GM12878 (cell line): ENCODE measurements around the gene MUC5B. TPM values are rescaled to one million over a fixed set of nuclear protein-coding genes. Genes with fewer than 3 reads are reported as not detected.

Experiments
- ATAC-seq: fragments of 200-7000 bp; cut with Tn5 transposase; 3 replicates; pipeline ENCODE4 v1.9.1; 2020; ENCODE audit warnings: mild to moderate bottlenecking, moderate library complexity
- BruUV-seq: library from RNA; stranded (reverse); fragments of 400-500 nt; replicated peaks from 2 replicates; lab custom pipeline; 2021; lab: Mats Ljungman, UMichigan
- CTCF ChIA-PET: fragments of 300-600 bp; sonication (Branson Sonifier 250); formaldehyde crosslinking; extraction: SDS; loops from one replicate; lab custom pipeline; 2021; ENCODE audit warnings: inconsistent platforms; lab: Yijun Ruan, JAX
- POLR2A ChIA-PET: fragments of 350-600 bp; formaldehyde crosslinking; extraction: SDS; loops from one replicate; lab custom pipeline; 2021; ENCODE audit warnings: inconsistent platforms; lab: Charles Lee
- RAD21 ChIA-PET: fragments of 300-600 bp; sonication (Branson Sonifier 250); formaldehyde crosslinking; loops from one replicate; lab custom pipeline; 2023; ENCODE audit warnings: antibody characterized with exemption; ENCODE audit not compliant: unreplicated experiment; lab: Charles Lee
- SMC1A ChIA-PET: fragments of 300-600 bp; sonication (Branson Sonifier 250); formaldehyde crosslinking; loops from one replicate; lab custom pipeline; 2023; ENCODE audit not compliant: unreplicated experiment, uncharacterized antibody; lab: Charles Lee
- DNase-seq: peaks from one replicate; pipeline ENCODE4 v3.0.0-alpha.2; 2011; ENCODE audit warnings: low read depth, low spot score
- FAIRE-seq: peaks from 3 replicates; lab custom pipeline; 2011; peaks lifted over from hg19 to GRCh38; lab: Jason Lieb, UNC
- H2AFZ ChIP-seq: 2 replicates; pipeline ENCODE4 v1.6.0; 2011; ENCODE audit warnings: low read depth, low read length, control low read depth; ENCODE audit not compliant: control insufficient read depth
- H3K27ac ChIP-seq: 2 replicates; pipeline ENCODE4 v1.5.1; 2011; ENCODE audit warnings: control low read depth; ENCODE audit not compliant: control insufficient read depth, insufficient read depth
- H3K27me3 ChIP-seq, 2 experiments: replicated peaks in 1 of 2; 2 replicates each; pipeline versions ENCODE4 v1.6.0 to v1.6.1; 2011; ENCODE audit warnings: low read length in 1 of 2; ENCODE audit not compliant: control insufficient read depth in 2 of 2, insufficient read depth in 2 of 2
- H3K36me3 ChIP-seq, 2 experiments: 2 replicates each; pipeline ENCODE4 v1.5.1; 2011; ENCODE audit warnings: low read length in 1 of 2; ENCODE audit not compliant: control insufficient read depth in 2 of 2, insufficient read depth in 2 of 2
- H3K4me1 ChIP-seq: 2 replicates; pipeline ENCODE4 v1.6.1; 2011; ENCODE audit warnings: mild to moderate bottlenecking, low read length, moderate library complexity, mixed read lengths; ENCODE audit not compliant: control insufficient read depth, insufficient read depth
- H3K4me2 ChIP-seq: 2 replicates; pipeline ENCODE4 v1.6.0; 2011; ENCODE audit warnings: control low read depth; ENCODE audit not compliant: control insufficient read depth, insufficient read depth
- H3K4me3 ChIP-seq: fragments of 200-600 bp; sonication (generic); 2 replicates; pipeline ENCODE4 v1.5.1; 2016
- H3K79me2 ChIP-seq: 2 replicates; pipeline ENCODE4 v1.6.0; 2011; ENCODE audit warnings: low read length; ENCODE audit not compliant: control insufficient read depth, insufficient read depth
- H3K9ac ChIP-seq: 2 replicates; pipeline ENCODE4 v1.8.0; 2011; ENCODE audit warnings: low read length, control low read depth, mixed read lengths; ENCODE audit not compliant: control insufficient read depth, insufficient read depth
- H3K9me3 ChIP-seq: replicated peaks from 3 replicates; pipeline ENCODE4 v1.5.1; 2011; ENCODE audit warnings: mild to moderate bottlenecking, low read length; ENCODE audit not compliant: control insufficient read depth, insufficient read depth
- H4K20me1 ChIP-seq: 2 replicates; pipeline ENCODE4 v1.6.0; 2011; ENCODE audit not compliant: control insufficient read depth, insufficient read depth
- ASH2L ChIP-seq: fragments of 300-600, 200-600 bp; sonication (generic); IDR thresholded peaks from 2 replicates; pipeline ENCODE4 v1.6.1; 2017; ENCODE audit warnings: low read depth, mild to moderate bottlenecking, borderline replicate concordance
- BMI1 ChIP-seq: fragments of 450-650 bp; IDR thresholded peaks from 2 replicates; pipeline ENCODE4 v1.6.1; 2016; ENCODE audit warnings: mild to moderate bottlenecking, moderate library complexity, borderline replicate concordance
- EED ChIP-seq: sonication (generic); IDR thresholded peaks from 2 replicates; pipeline ENCODE4 v1.6.1; 2016; ENCODE audit warnings: antibody characterized with exemption, low read depth
- IKZF2 ChIP-seq, 2 experiments: fragments of 450-650 bp; IDR thresholded peaks; 2 replicates each; pipeline ENCODE4 v1.6.1; 2017; ENCODE audit warnings: mild to moderate bottlenecking in 2 of 2, moderate library complexity in 2 of 2
- MTA3 ChIP-seq: IDR thresholded peaks from 2 replicates; pipeline ENCODE4 v1.6.1; 2012; ENCODE audit warnings: low read length, inconsistent platforms, borderline replicate concordance
- NFYB ChIP-seq: IDR thresholded peaks from 2 replicates; pipeline ENCODE4 v1.6.1; 2011; ENCODE audit warnings: low read depth, mild to moderate bottlenecking, low read length, improper control_type of control experiment, moderate library complexity; ENCODE audit not compliant: insufficient read depth
- PBX3 ChIP-seq: IDR thresholded peaks from 2 replicates; pipeline ENCODE4 v1.6.1; 2011; ENCODE audit warnings: mild to moderate bottlenecking, low read depth, low read length, moderate library complexity; ENCODE audit not compliant: insufficient replicate concordance
- POU2F2 ChIP-seq: IDR thresholded peaks from 3 replicates; pipeline ENCODE4 v1.6.1; 2011; ENCODE audit warnings: low read depth, mild to moderate bottlenecking, low read length, borderline replicate concordance
- PRDM15 ChIP-seq: fragments of 450-650 bp; formaldehyde crosslinking; IDR thresholded peaks from 2 replicates; pipeline ENCODE4 v1.4.0; 2020; ENCODE audit warnings: mild to moderate bottlenecking, moderate library complexity
- SMARCA5 ChIP-seq: fragments of 450-650 bp; IDR thresholded peaks from 2 replicates; pipeline ENCODE4 v1.6.1; 2017; ENCODE audit warnings: mild to moderate bottlenecking
- STAT1 ChIP-seq: fragments of 450-650 bp; conservative IDR thresholded peaks from 2 replicates; pipeline ENCODE4 v1.6.1; 2014; ENCODE audit warnings: antibody characterized with exemption, mild to moderate bottlenecking
- ZNF24 ChIP-seq: fragments of 450-650 bp; IDR thresholded peaks from 2 replicates; pipeline ENCODE4 v1.6.1; 2017; ENCODE audit warnings: antibody characterized with exemption, mild to moderate bottlenecking
- WGBS: methylation state at CpG from one replicate; pipeline ENCODE4 v1.1.6; 2016; ENCODE audit warnings: low lambda C conversion rate; ENCODE audit not compliant: insufficient replicate concordance, insufficient coverage; ENCODE audit errors: missing lambda C conversion rate; 5-methylcytosine and 5-hydroxymethylcytosine counted together
- in situ Hi-C: fragments of 300-500 bp; cut with MboI; formaldehyde crosslinking; loops from 9 replicates; pipeline ENCODE4 v1.14.3; 2018; ENCODE audit warnings: mixed read lengths
- intact Hi-C: fragments of 100-400 bp; cut with micrococcal nuclease; formaldehyde crosslinking; loops from one replicate; pipeline ENCODE4 v1.14.2; 2022; ENCODE audit not compliant: unreplicated experiment
- polyA plus RNA-seq, 11 experiments: library from polyadenylated mRNA; depleted of rRNA in 4 of 11; unstranded in 6 of 11; stranded (reverse) in 5 of 11; fragments of >200 nt; fragmentation: Nextera tagmentation in 4 of 11; fragmentation: Illumina TruSeq in 1 of 11; extraction: Ambion mirVana in 4 of 11; extraction: Trizol in 1 of 11; gene quantifications; 1 replicate in 1 of 11; 2 replicates in 10 of 11; pipeline versions ENCODE4 v1.2.1 to v1.2.3, GENCODE V29; 2011 to 2016; ENCODE audit warnings: inconsistent platforms in 2 of 11, missing spikeins in 2 of 11, low read depth in 1 of 11
- total RNA-seq, 4 experiments: library from RNA; depleted of rRNA in 3 of 4; stranded (reverse); fragments of >200 nt in 3 of 4; fragmentation: Illumina TruSeq in 1 of 4; extraction: Trizol in 1 of 4; gene quantifications; 2 replicates each; pipeline versions ENCODE4 v1.2.1 to v1.2.3, GENCODE V29; 2013 to 2021

Gene MUC5B
- total and polyA plus RNA-seq, 10 of the 15 experiments (the other 5 are each of a cell fraction or from before 2014, with no cell fraction given): 1.5 TPM; not detected in 9

GRCh38 chr11:1272531-1272930 is 49.7 kb downstream of the MUC5B start:
- ChIA-PET CTCF (no interaction called here), SMC1A (no interaction called here)
- Histone ChIP-seq H3K36me3 (peaks cover 0 to 2% of the 10 kb centered on the region in 2 experiments; a peak in 1 of 4 replicates), H3K79me2 (no peaks in the 10 kb centered on the region), H3K9me3 (no peaks in the 10 kb centered on the region), H3K9ac (no peak overlapping the region)
- no peak for FAIRE-seq
- TF ChIP-seq BMI1 (no peak), POU2F2 (no peak), MTA3 (no peak), ZNF24 (no peak), SMARCA5 (no peak), PBX3 (no peak), ASH2L (no peak), EED (no peak), IKZF2 (IDR thresholded peaks at IDR 0.05) (no peak), STAT1 (no peak), NFYB (no peak), PRDM15 (CRISPR knock-in tag) (no peak)
- TF ChIP-seq, all 136 proteins: peak for 0
- H3K4me2 ChIP-seq: no peak overlapping the region
- H3K27me3 ChIP-seq: no peaks in the 10 kb centered on the region
- no peak overlapping the region for H3K4me3 ChIP-seq
- no peak overlapping the region for H3K27ac ChIP-seq
- no TSS peak for BruUV-seq
- 99% methylated on average over 18 of the region's 30 CpGs for WGBS
- DNase-seq: no peak
- H2AFZ ChIP-seq: no peak overlapping the region
- ATAC-seq: no peak
- in situ Hi-C loops (no loop called here), intact Hi-C loops (no loop called here)
- H4K20me1 ChIP-seq: no peaks in the 10 kb centered on the region
- RAD21 ChIA-PET: no interaction called here
- H3K4me1 ChIP-seq: no peaks in the 10 kb centered on the region
- POLR2A ChIA-PET: no interaction called here
